SK-MEL-5 (cell line): ENCODE measurements around the gene BFSP1. TPM values are rescaled to one million over a fixed set of nuclear protein-coding genes. Genes with fewer than 3 reads are reported as not detected.

Experiments used
- DNase-seq: peaks from one replicate; pipeline ENCODE4 v3.0.0-alpha.2; 2016; ENCODE audit warnings: low read depth, low spot score
- in situ Hi-C: cut with HindIII; loops from 2 replicates; pipeline ENCODE4 v1.10.0; 2016; ENCODE audit warnings: low sequenced_read_pairs, high pct_unique_total_duplicates, low pct_unique_long_range_greater_than_20kb
- polyA plus RNA-seq, 2 experiments: library from polyadenylated mRNA; depleted of rRNA; stranded (reverse); fragments of >200 nt; gene quantifications; 2 replicates each; pipeline ENCODE4 v1.2.3, GENCODE V29; 2015
- total RNA-seq: library from RNA; depleted of rRNA; stranded (reverse); fragments of >200 nt; shearing (Covaris generic); gene quantifications from 2 replicates; pipeline ENCODE4 v1.2.3, GENCODE V29; 2014; rRNA removed

The BFSP1 gene
- 14.3 and 14.7 TPM in 2 replicates for total RNA-seq
- polyA plus RNA-seq (2015; cell fraction: cytosol; rRNA removed) = 5.5 and 7.0 TPM in 2 replicates
- 4.3 and 5.2 TPM in 2 replicates for polyA plus RNA-seq (2015; cell fraction: nucleus; rRNA removed)

DNA sequence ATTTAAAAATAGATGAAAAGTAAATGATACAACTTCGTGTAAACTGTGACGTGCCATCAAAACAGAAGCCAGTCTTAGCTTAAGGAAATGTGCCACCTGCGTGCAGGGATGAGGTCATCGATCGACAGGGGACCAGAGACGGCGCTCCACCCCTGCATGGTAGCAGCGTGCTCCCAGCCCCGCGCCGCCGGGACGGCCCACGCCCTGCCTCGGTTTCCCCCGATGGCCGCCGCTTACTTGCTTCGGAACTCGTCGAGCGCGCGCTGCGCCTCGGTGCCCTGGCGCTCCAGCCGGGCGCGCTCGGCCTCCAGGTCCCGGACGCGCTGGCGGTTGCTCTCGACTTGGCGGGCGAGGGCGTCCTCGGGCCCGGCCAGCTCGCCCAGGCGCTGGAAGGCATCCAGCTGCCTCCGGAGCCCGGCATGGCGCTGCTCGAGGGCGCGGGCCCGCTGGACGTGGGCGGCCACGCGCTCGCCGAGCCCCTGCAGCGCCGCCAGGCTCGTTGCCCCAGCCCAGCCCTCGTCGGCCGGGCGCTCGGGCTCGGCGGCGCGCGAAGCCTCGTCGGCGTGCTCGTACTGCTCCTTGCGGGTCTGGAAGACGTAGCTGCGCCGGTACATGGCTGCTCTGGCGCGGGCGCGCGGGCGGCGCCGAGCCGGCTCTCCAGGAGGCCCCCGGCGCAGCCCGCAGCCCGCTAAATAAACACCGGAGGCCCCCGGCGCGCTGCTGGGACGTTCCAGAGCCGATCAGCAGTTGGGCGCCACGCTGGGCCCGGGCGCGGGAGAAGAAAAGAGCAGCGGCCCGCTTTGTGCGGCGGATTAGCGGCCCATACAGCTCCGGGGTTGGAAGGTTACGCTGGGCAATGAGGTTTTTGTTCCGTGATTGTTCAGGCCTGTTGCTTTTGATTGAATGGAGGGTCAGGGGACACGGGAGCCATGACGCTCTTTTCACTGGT is at the start of gene BFSP1:
TSS of gene BFSP1 (minus strand) at position 664 of the 949 bp plus-strand sequence. CDS start at position 614, 50 bp downstream.
- in situ Hi-C loops = no loop called here
- peak; percentile 64 for DNase-seq

DNA sequence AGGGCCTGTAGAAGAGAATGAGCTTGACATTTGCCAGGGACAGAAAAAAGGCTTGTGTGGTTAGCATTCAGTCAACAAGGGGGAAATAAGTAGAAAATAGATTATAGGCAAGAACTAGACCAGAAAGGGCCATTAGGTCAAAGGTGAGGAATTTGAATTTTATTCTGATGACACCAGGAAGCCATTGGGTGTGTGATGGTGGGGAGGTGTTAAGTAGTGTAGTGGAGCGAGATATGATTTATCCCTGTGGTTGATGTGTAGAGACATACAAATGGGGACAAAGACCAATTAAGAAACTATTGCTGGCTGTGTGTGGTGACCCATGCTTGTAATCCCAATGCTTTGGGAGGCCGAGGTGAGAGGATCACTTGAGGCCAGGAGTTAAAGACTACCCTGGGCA is 49.7 kb upstream of the BFSP1 start:
- in situ Hi-C loops = no loop called here
- no peak for DNase-seq

DNA sequence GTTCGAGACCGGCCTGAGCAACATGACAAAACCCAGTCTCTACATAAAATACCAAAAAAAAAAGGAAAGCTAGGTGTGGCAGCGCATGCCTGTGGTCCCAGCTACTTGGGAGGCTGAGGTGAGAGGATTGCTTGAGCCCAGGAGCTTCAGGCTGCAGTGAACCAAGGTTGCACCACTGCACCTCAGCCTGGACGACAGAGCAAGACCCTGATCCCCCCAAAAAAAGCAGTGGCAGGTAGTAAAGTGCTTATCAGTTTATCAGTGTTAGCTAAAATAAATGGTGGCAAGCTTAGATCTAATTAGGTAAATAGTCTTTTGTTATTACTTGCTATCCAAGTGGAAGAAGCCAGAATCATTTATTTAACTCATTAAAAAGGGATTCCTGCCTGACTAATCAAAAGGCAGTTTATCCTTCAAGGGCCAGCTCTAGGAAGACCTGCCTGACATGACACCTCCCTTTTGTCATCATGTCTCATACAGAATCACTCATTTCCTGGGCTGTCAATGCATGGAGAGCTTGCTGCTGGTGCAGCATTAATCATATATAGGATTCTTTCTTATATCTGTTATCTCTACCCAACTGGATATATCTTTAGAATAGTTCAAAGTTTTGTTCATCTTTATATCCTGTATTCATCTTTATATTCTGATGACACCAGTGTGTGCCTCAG is 48.3 kb upstream of the BFSP1 start:
- in situ Hi-C loops = no loop called here
- no peak for DNase-seq

DNA sequence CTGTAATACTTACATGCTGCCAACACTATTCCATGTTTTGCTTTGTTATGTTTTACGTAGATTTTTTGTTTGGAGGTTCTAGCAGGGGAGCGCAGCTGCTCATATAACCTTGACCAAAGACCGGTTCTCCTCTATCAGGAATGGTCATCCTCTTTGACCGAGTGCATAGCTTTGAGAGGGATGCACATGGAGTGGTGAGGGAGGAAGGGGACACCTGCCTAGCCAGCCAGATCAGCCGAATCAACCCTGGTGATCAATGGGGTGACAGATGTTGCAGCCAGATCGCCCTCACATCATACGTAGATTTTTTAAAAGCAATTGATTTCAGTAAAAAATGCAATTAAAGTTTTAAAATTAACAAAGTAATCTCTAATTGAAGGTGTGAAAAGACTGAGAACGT is 45.0 kb upstream of the BFSP1 start:
- in situ Hi-C loops = no loop called here

DNA sequence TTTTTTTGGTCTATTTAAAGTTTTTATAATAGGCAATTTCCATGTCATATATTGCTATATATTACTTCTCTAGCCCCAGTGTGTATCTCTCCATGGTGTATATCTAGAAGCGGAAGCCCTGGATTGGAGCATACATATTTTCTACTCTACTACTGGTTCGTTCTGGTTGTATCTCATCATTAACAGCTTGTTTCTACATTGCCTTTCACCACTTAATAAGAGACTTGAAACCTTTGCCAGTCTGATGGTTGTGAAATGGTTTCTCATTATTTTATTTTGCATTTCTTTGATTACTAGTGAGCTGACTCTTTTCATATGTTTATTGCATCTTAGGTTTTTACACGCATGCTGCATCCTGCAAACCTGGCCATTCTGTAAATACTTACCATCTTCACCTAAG is 42.3 kb upstream of the BFSP1 start:
- in situ Hi-C loops = no loop called here
- no peak for DNase-seq

More for the DNA sequence above, 45.0 kb upstream of the BFSP1 start:
- no peak for DNase-seq

DNA sequence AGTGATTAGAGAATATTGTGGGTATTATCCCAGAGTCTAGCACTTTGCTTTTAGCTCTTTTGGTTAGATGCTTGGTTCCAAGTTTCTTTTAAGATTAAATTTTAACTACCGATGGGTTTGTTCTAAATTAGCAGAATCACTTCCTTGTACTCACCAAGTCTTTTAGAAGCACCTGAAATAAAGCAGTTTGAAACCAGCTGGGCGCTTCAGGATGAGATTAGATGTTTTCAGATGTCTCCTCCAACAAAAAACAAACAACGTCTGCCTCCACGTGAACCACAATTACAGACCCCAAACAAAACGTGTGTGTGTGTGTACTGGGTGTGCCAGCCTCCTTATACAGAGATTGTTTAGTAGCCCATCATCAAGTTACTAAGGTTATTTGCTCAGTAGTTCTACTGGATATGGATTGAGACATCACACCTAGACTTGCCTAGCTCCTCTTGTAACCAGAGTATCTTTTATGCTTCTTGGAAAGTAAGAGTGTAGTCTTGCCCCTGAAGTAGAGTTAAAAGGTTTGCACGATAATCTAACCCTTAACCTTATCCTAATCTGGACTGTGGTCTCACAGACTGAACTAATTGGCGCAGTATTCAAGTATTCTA is 41.0 kb upstream of the BFSP1 start:
- in situ Hi-C loops = no loop called here
- DNase-seq = no peak

DNA sequence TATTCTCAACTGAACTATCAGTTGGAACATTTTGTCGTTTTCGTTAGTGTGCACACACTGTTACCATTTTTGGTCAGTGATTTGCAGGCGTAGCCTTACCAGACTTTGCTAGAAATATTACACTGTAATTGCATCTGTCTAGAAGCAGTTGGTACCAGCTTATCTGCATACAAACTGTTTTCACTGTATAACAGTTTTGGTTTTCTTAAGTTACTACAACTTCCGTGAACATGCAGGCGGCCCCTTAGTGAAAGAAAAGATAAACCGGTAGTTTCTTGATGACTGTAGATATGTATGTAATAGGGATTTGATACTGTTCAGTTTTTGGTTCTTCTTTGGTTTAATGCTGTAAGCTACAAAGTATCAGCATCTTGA is 40.0 kb upstream of the BFSP1 start:
- in situ Hi-C loops = no loop called here
- no peak for DNase-seq

DNA sequence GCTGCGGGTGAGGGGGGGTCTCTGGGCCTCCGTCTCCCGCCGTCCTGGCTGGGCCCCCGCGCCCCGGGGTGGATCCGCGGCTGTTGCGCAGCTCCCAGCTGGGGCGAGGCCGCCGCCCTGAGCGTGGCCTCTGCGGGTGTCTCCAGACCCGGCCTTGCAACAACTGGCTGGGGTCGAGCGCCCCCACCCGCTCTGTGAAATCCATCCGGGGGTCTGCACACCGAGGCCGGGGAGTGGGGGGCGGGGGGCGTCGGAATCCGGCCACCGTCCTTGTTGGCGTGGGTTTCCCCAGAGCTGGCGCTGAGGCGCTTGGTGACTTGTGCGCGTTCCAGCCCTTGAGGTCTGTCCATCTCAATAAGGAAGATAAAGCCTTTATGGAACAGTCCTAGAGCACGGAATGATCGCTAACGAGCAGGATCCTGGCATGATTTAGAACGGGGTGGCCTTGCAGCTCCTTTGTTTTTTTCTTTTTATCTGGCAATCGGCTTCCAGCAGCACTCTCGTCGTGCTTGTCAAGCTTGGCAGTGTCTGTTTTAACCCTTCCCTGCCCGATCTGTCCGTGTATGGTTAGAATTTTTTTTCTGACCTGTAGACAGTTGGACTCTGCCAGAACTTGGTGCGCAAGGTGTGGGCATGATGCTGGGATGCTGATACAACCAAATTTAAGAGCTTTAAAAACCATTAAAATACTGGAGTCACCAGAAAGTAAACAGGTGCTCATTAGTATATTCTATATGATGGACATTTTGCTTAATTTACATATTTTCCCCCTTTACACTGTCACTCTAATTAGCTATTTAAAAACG is 39.4 kb upstream of the BFSP1 start:
- in situ Hi-C loops = no loop called here
- peak; percentile 60 for DNase-seq

DNA sequence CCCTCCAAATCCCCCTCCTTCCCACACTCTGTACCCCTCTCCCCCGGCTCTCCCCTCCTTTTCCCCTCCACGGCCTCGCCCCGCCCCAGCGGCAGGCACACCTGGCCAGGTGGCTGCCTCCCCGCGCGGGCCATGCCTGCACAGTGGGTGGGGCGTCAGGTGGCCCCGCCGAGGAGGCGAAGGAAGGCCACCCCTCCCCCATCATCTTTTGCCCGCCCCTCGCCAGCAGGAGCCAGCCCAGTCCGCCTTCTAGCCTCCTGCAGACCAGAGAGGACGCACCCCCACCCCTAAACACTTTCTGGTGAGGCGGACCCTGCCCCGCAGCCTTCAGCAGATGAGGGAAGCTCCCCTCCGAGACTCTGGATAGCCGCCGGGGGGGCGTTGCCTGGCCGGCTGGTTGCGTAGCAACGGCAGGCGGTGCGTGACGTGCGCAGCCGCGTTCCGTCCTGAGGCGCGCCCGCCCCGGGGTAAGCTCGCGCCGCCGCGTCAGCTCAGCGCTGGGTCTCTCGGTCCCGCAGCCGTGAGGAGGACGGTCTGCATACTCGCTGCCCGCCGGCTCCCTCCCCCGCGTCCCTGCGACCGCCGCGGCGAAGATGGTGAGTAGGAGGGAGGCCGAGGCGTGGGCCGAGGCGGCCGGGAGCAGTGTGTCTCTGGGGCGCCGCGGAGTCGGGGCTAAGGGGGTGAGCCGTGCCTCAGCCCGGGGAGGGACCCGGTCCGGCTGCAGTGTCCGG is 38.6 kb upstream of the BFSP1 start, which contains the start of gene DSTN:
TSS of gene DSTN (plus strand) at position 460 of the 731 bp plus-strand sequence. CDS start at position 594, 134 bp downstream.
- in situ Hi-C loops = no loop called here
- peak; percentile 95 for DNase-seq

DNA sequence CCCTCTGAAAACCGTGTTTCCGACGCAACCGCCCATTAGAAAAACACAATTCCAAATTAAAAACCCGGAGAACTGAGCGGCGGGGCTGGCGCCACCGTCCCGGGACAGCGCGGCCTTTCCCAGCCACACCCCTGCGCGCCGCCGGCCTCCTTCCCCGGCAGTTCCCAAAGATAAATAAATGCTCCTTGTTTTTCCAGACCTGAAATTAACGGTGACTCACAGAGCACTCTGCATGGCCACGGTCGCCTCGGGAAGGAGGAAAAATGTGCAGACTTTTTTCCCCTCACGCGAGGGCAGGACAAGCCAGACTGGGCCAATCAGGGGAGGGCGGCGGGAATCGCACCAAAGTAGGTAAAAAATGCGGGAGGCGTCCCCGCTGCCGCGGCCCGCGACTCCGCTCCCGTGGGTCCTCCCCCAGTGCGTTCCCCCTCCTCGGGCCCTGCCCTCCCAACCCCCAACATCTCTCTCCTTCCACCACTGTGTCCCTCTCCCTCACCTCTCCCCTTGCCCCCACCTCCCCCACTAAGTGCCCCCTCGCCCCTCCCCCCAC is 37.9 kb upstream of the BFSP1 start:
- in situ Hi-C loops = no loop called here
- peak; percentile 88 for DNase-seq

DNA sequence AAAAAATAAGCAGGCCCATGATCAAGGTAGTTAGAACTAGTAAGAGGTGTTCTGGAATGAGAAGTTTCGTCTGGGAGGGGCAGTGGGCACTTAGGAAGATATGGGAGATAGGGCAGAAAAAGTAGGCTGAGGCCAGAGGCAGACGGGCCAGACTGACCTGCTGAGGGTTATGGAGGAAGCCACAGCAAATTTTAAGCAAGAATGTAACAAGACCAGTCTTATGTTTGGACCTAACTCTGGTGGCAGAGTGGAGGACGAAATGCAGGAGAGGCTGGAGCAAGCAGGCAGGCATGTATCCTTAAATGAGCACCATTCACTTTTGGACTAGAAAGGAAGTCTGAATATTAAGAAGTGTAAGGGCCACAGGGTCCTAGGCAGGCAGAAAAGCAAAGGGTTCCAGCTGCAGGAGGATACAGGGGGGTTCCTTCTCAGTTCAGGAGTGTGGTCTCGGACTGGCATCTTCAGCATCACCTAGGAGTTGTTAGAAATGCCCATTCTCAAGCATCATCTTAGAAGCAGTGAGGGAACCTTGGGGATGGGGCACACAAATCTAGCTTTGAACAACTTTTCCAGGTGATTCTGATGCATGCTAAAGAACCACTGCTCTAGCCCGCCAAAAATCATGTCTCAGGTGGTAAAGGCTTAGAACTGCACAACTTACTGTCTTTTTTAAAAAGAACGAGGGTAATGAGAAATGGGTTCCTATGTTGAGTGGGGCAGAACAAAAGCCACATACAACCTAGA is 37.0 kb upstream of the BFSP1 start:
- in situ Hi-C loops = no loop called here

DNA sequence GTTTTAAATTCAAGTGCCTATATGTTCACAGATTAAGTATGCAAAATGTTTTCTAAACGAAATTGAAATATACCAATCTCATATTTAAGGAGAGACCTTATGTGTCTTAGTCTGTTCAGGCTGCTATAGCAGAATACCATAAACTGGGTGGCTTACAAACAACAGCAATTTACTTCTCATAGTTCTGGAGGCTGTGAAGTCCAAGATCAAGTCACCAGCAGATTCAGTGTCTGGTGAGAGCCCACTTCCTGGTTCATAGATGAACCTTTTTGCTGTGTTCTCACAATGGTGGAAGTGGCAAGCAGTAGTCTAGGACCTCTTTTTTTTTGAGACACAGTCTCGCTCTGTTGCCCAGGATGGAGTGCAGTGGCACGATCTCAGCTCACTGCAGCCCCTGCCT is 35.2 kb upstream of the BFSP1 start:
- in situ Hi-C loops = no loop called here
- DNase-seq = no peak

More for the DNA sequence above, 37.0 kb upstream of the BFSP1 start:
- no peak for DNase-seq

DNA sequence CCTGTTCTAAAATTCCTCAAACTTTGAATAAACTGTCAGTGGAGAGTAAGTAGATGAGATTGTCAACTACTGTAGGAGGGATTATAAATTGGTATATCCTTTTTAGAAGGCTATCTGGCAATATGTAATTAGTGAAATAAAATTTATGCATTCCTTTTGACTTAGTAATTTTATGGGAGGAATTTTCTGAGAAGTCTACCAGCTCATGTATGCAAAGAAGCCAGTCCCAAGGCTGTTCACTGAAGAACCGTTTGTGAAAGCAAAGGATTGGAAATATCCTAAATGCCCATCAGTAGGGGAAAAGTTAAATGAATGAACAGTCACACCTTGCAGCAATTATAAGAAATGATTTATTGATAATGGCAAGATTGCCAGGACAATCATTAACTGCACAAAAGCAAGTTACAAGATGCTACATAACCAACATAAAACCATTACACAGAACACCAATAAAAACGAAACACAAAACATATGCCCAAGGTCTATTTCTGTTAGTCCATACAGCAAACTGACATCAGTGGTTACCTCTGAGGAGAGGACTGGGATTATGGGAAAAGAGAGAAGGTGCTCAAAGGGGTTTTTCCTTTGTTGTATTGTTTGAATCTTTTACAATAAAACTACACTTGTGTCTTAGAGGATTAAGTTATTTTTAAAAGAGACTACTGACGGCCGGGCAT is 34.1 kb upstream of the BFSP1 start:
- DNase-seq = no peak
- in situ Hi-C loops = no loop called here

DNA sequence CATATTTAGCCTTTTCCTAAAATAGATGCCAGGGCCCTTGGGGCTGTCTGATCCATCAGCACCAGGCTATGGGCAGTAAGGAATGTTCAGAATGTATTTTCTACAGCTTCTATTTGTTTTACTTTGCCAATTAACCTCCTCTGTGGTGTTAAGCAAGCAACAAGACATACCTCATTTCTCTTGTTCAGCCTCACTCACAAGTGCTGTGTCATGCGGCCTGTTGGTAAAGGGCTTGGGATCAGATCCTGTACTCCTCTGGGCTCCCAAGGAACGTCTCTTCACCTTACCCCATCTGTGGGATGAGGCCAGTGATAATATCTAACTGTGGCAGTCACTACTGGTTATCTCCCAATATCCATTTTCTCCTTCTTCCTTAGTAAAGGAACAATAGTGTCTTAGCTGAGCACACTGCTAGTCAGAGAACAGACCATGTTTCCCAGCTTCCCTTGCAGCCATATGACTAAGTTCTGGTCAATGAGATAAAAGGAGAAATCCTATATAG is 31.7 kb upstream of the BFSP1 start:
- in situ Hi-C loops = no loop called here

DNA sequence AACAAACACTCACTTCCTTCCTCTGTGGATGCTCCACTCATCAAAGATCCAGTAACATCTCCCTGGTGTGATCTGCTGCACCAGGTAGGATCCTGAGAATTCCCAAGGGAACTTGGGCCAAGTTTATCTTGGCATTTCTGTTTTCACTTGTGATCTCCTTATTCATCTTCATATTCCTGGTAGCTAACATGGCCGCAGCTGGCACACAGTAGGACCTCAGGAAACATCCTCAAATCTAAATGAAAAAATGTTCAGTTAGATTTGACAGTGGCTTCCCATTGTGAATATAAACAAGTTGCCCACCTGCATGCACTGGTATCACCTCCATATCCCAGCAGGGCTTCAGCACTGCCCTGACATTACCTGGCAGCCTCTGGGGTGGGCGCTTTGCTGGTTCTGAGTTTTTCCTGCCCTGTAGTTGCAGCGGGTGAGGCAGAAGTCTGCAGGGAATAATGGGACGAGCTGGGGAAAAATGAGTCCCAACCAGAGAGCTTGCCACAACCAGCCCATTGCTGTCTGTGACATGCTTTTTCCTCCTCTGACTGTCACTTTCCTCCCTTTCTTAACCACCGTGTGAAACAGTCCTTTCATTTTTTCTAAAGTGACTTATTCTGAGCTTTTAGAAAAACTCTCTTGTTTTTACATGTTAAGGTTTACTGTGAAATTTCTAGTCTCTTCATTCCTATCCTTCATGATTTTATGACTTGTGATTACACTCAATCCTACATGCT is 29.3 kb upstream of the BFSP1 start:
- DNase-seq = no peak
- in situ Hi-C loops = no loop called here

More for the DNA sequence above, 31.7 kb upstream of the BFSP1 start:
- DNase-seq = no peak
